CD4-positive, CD25-positive, alpha-beta regulatory T cell (primary cell): ENCODE measurements around the gene MALRD1. TPM values are rescaled to one million over a fixed set of nuclear protein-coding genes. Genes with fewer than 3 reads are reported as not detected.

ENCODE experiments used
- ATAC-seq, 2 donors: fragments of 150-1000 bp; cut with Tn5 transposase; one replicate each; pipeline ENCODE4 v1.10.0; 2021; ENCODE audit warnings: low read depth in 2 of 2, moderate number of reproducible peaks in 2 of 2, moderate library complexity in 1 of 2
- DNase-seq, 3 donors: peaks; one replicate each; pipeline versions ENCODE4 v3.0.0 to v3.0.0-alpha.2; 2012 to 2022; ENCODE audit warnings: mixed read lengths in 1 of 3
- H3K27ac ChIP-seq: one replicate; pipeline ENCODE4 v1.7.0; 2013; ENCODE audit warnings: mild to moderate bottlenecking, low read length; ENCODE audit not compliant: insufficient read depth, poor library complexity, severe bottlenecking
- H3K27me3 ChIP-seq: one replicate; pipeline ENCODE4 v1.7.0; 2013; ENCODE audit warnings: low read length; ENCODE audit not compliant: control insufficient read depth, insufficient read depth
- H3K36me3 ChIP-seq: one replicate; pipeline ENCODE4 v1.7.0; 2013; ENCODE audit warnings: mild to moderate bottlenecking, low read length, moderate library complexity; ENCODE audit not compliant: control insufficient read depth, insufficient read depth
- H3K4me1 ChIP-seq: 2 replicates; pipeline ENCODE4 v1.7.0; 2013; ENCODE audit warnings: mild to moderate bottlenecking, low read length; ENCODE audit not compliant: insufficient read depth, control insufficient read depth, poor library complexity, severe bottlenecking
- H3K4me3 ChIP-seq: one replicate; pipeline ENCODE4 v1.7.0; 2013; ENCODE audit warnings: low read depth, mild to moderate bottlenecking, low read length, moderate library complexity
- H3K9me3 ChIP-seq, 2 experiments: 1 replicate in 1 of 2; 2 replicates in 1 of 2; pipeline ENCODE4 v1.7.0; 2013; ENCODE audit warnings: low read length in 2 of 2, mild to moderate bottlenecking in 1 of 2, moderate library complexity in 1 of 2; ENCODE audit not compliant: control insufficient read depth in 2 of 2
- H3K27ac Mint-ChIP-seq, 3 donors: one replicate each; pipeline ENCODE4 v1.8.0; 2020 to 2022; ENCODE audit warnings: mild to moderate bottlenecking in 3 of 3, mixed read lengths in 3 of 3, moderate library complexity in 2 of 3
- H3K27me3 Mint-ChIP-seq: one replicate; pipeline ENCODE4 v1.8.0; 2022; ENCODE audit warnings: mild to moderate bottlenecking, mixed read lengths
- H3K36me3 Mint-ChIP-seq: one replicate; pipeline ENCODE4 v1.8.0; 2020; ENCODE audit warnings: mixed read lengths
- H3K4me1 Mint-ChIP-seq, 4 donors: one replicate each; pipeline ENCODE4 v1.8.0; 2020 to 2022; ENCODE audit warnings: mixed read lengths in 4 of 4, mild to moderate bottlenecking in 1 of 4
- H3K4me3 Mint-ChIP-seq, 4 donors: one replicate each; pipeline ENCODE4 v1.8.0; 2020 to 2022; ENCODE audit warnings: mild to moderate bottlenecking in 4 of 4, mixed read lengths in 4 of 4, moderate library complexity in 3 of 4
- H3K9me3 Mint-ChIP-seq, 7 donors: one replicate each; pipeline ENCODE4 v1.8.0; 2020 to 2022; ENCODE audit warnings: mixed read lengths in 7 of 7, mild to moderate bottlenecking in 3 of 7, moderate library complexity in 2 of 7
- polyA plus RNA-seq, 4 donors: library from polyadenylated mRNA; unstranded; fragments of 300-500 nt; fragmentation: Illumina TruSeq; gene quantifications; one replicate each; pipeline ENCODE4 v1.2.3, GENCODE V29; 2021
- total RNA-seq: library from RNA; stranded (reverse); gene quantifications from one replicate; pipeline ENCODE4 v1.2.3, GENCODE V29; 2022

The MALRD1 gene
- total and polyA plus RNA-seq, 5 donors from 2014 or later: not detected

GRCh38 chr10:19658622-19659233, 610.1 kb downstream of the MALRD1 start:
- no peaks in the 10 kb centered on the region for H3K36me3 ChIP-seq
- peaks cover 0 to 7% of the 10 kb centered on the region in 2 experiments for H3K9me3 ChIP-seq
- no peak for DNase-seq
- H3K4me1 ChIP-seq: no peaks in the 10 kb centered on the region
- Mint-ChIP-seq H3K9me3 (peaks cover 0 to 10% (median 3%) of the 10 kb centered on the region in 7 donors), H3K27me3 (no peaks in the 10 kb centered on the region), H3K36me3 (no peaks in the 10 kb centered on the region), H3K27ac (no peak overlapping the region), H3K4me3 (no peak overlapping the region), H3K4me1 (no peaks in the 10 kb centered on the region)
- no peak for ATAC-seq
- H3K4me3 ChIP-seq: no peak overlapping the region
- H3K27ac ChIP-seq: no peak overlapping the region
- no peaks in the 10 kb centered on the region for H3K27me3 ChIP-seq

- Mint-ChIP-seq H3K4me1 (no peaks in the 10 kb centered on the region), H3K27ac (no peak overlapping the region), H3K4me3 (no peak overlapping the region), H3K9me3 (peaks cover 0 to 10% (median 3%) of the 10 kb centered on the region in 7 donors), H3K36me3 (no peaks in the 10 kb centered on the region), H3K27me3 (no peaks in the 10 kb centered on the region)
- no peaks in the 10 kb centered on the region for H3K36me3 ChIP-seq
- ATAC-seq: no peak
- no peaks in the 10 kb centered on the region for H3K27me3 ChIP-seq
- no peak overlapping the region for H3K27ac ChIP-seq
- H3K4me1 ChIP-seq: no peaks in the 10 kb centered on the region
- DNase-seq: no peak
- no peak overlapping the region for H3K4me3 ChIP-seq
- peaks cover 0 to 7% of the 10 kb centered on the region in 2 experiments for H3K9me3 ChIP-seq
Measured at GRCh38 chr10:19659920-19660655, 611.5 kb downstream of the MALRD1 start.

GRCh38 chr10:19663344-19663743, 614.7 kb downstream of the MALRD1 start:
- no peak for ATAC-seq

GRCh38 chr10:19668116-19668515, 619.5 kb downstream of the MALRD1 start:
- Histone ChIP-seq H3K9me3 (peaks cover 0 to 12% of the 10 kb centered on the region in 2 experiments), H3K4me3 (no peak overlapping the region), H3K4me1 (no peaks in the 10 kb centered on the region), H3K36me3 (no peaks in the 10 kb centered on the region), H3K27ac (no peak overlapping the region), H3K27me3 (no peaks in the 10 kb centered on the region)
- Mint-ChIP-seq H3K27ac (no peak overlapping the region), H3K4me3 (no peak overlapping the region), H3K27me3 (no peaks in the 10 kb centered on the region), H3K4me1 (no peaks in the 10 kb centered on the region), H3K36me3 (no peaks in the 10 kb centered on the region), H3K9me3 (peaks cover 6 to 17% (median 8%) of the 10 kb centered on the region in 7 donors)
- DNase-seq: no peak
- ATAC-seq: no peak

More at GRCh38 chr10:19663344-19663743, 614.7 kb downstream of the MALRD1 start:
- Mint-ChIP-seq H3K36me3 (no peaks in the 10 kb centered on the region), H3K4me3 (no peak overlapping the region), H3K27ac (no peak overlapping the region), H3K27me3 (no peaks in the 10 kb centered on the region), H3K4me1 (no peaks in the 10 kb centered on the region), H3K9me3 (peaks cover 1 to 10% (median 4%) of the 10 kb centered on the region in 7 donors)
- Histone ChIP-seq H3K4me3 (no peak overlapping the region), H3K4me1 (no peaks in the 10 kb centered on the region), H3K9me3 (peaks cover 0 to 18% of the 10 kb centered on the region in 2 experiments), H3K36me3 (no peaks in the 10 kb centered on the region), H3K27me3 (no peaks in the 10 kb centered on the region), H3K27ac (no peak overlapping the region)
- DNase-seq: no peak

GRCh38 chr10:19676063-19676462, 627.5 kb downstream of the MALRD1 start:
- H3K27ac Mint-ChIP-seq: no peak overlapping the region
- Histone ChIP-seq H3K9me3 (no peaks in the 10 kb centered on the region), H3K4me1 (no peaks in the 10 kb centered on the region), H3K27me3 (no peaks in the 10 kb centered on the region), H3K36me3 (no peaks in the 10 kb centered on the region), H3K27ac (no peak overlapping the region), H3K4me3 (no peak overlapping the region)
- peaks cover 6 to 19% (median 8%) of the 10 kb centered on the region in 7 donors for H3K9me3 Mint-ChIP-seq
- ATAC-seq (no peak), DNase-seq (no peak)
- H3K4me1 Mint-ChIP-seq: no peaks in the 10 kb centered on the region
- H3K36me3 Mint-ChIP-seq: no peaks in the 10 kb centered on the region
- no peak overlapping the region for H3K4me3 Mint-ChIP-seq
- H3K27me3 Mint-ChIP-seq: no peaks in the 10 kb centered on the region

- H3K36me3 Mint-ChIP-seq: no peaks in the 10 kb centered on the region
- H3K36me3 ChIP-seq: no peaks in the 10 kb centered on the region
Measured at GRCh38 chr10:19683356-19683755, 634.8 kb downstream of the MALRD1 start.

GRCh38 chr10:19683960-19684359, 635.4 kb downstream of the MALRD1 start:
- H3K36me3 ChIP-seq: no peaks in the 10 kb centered on the region
- Mint-ChIP-seq H3K36me3 (no peaks in the 10 kb centered on the region), H3K27ac (no peak overlapping the region), H3K4me1 (no peaks in the 10 kb centered on the region), H3K9me3 (peaks cover 0 to 18% (median 6%) of the 10 kb centered on the region in 7 donors), H3K4me3 (no peak overlapping the region), H3K27me3 (no peaks in the 10 kb centered on the region)
- ATAC-seq (no peak), DNase-seq (no peak)
- H3K27me3 ChIP-seq: no peaks in the 10 kb centered on the region
- H3K4me1 ChIP-seq: no peaks in the 10 kb centered on the region
- no peak overlapping the region for H3K27ac ChIP-seq
- peaks cover 0 to 10% of the 10 kb centered on the region in 2 experiments for H3K9me3 ChIP-seq
- H3K4me3 ChIP-seq: no peak overlapping the region

More at GRCh38 chr10:19683356-19683755, 634.8 kb downstream of the MALRD1 start:
- Histone ChIP-seq H3K4me1 (no peaks in the 10 kb centered on the region), H3K4me3 (no peak overlapping the region), H3K27ac (no peak overlapping the region), H3K27me3 (no peaks in the 10 kb centered on the region), H3K9me3 (peaks cover 0 to 6% of the 10 kb centered on the region in 2 experiments)
- DNase-seq: no peak
- no peak overlapping the region for H3K4me3 Mint-ChIP-seq
- no peaks in the 10 kb centered on the region for H3K4me1 Mint-ChIP-seq
- no peak for ATAC-seq
- no peak overlapping the region for H3K27ac Mint-ChIP-seq
- no peaks in the 10 kb centered on the region for H3K27me3 Mint-ChIP-seq
- H3K9me3 Mint-ChIP-seq: peaks cover 0 to 18% (median 4%) of the 10 kb centered on the region in 7 donors
